HEK293T (cell line): Measurements from ENCODE around the gene UHRF1.

ENCODE experiments used
- CTCF ChIA-PET: fragments of 350-600 bp; formaldehyde crosslinking; extraction: SDS; loops from one replicate; lab custom pipeline; 2021; ENCODE audit warnings: antibody characterized with exemption, inconsistent platforms; lab: Yijun Ruan, JAX
- POLR2A ChIA-PET: fragments of 350-600 bp; formaldehyde crosslinking; extraction: SDS; loops from one replicate; lab custom pipeline; 2020; ENCODE audit warnings: antibody characterized with exemption, inconsistent platforms; lab: Yijun Ruan, JAX
- DNase-seq: peaks from one replicate; pipeline ENCODE4 v3.0.0; 2012; ENCODE audit warnings: mixed read lengths; ENCODE audit errors: extremely low spot score
- ARNT ChIP-seq: fragments of 450-650 bp; IDR thresholded peaks from 2 replicates; pipeline ENCODE4 v1.6.1; 2017; ENCODE audit warnings: mild to moderate bottlenecking
- BHLHE40 ChIP-seq: fragments of 450-650 bp; IDR thresholded peaks from 2 replicates; pipeline ENCODE4 v1.6.1; 2016; ENCODE audit warnings: mild to moderate bottlenecking, moderate library complexity, borderline replicate concordance
- CTBP1 ChIP-seq: fragments of 450-650 bp; IDR thresholded peaks from 2 replicates; pipeline ENCODE4 v1.6.1; 2016; ENCODE audit warnings: borderline replicate concordance
- ELF4 ChIP-seq: fragments of 450-650 bp; IDR thresholded peaks from 2 replicates; pipeline ENCODE4 v1.6.1; 2017; ENCODE audit warnings: antibody characterized with exemption
- FOXA1 ChIP-seq: fragments of 450-650 bp; IDR thresholded peaks from 2 replicates; pipeline ENCODE4 v1.6.1; 2016; ENCODE audit warnings: mild to moderate bottlenecking
- FOXK2 ChIP-seq: fragments of 450-650 bp; IDR thresholded peaks from 2 replicates; pipeline ENCODE4 v1.6.1; 2016; ENCODE audit warnings: mild to moderate bottlenecking
- FOXM1 ChIP-seq: fragments of 450-650 bp; IDR thresholded peaks from 2 replicates; pipeline ENCODE4 v1.6.1; 2017; ENCODE audit warnings: mild to moderate bottlenecking, borderline replicate concordance
- HDGF ChIP-seq: fragments of 450-650 bp; IDR thresholded peaks from 2 replicates; pipeline ENCODE4 v1.6.1; 2017; ENCODE audit warnings: antibody characterized with exemption, borderline replicate concordance
- L3MBTL2 ChIP-seq: fragments of 450-650 bp; conservative IDR thresholded peaks from 2 replicates; pipeline ENCODE4 v1.6.1; 2016; ENCODE audit warnings: mild to moderate bottlenecking
- LEF1 ChIP-seq: fragments of 450-650 bp; IDR thresholded peaks from 2 replicates; pipeline ENCODE4 v1.6.1; 2017; ENCODE audit warnings: mild to moderate bottlenecking, borderline replicate concordance
- NFRKB ChIP-seq: fragments of 450-650 bp; IDR thresholded peaks from 2 replicates; pipeline ENCODE4 v1.6.1; 2016; ENCODE audit warnings: mild to moderate bottlenecking, moderate library complexity
- PKNOX1 ChIP-seq: fragments of 450-650 bp; IDR thresholded peaks from 2 replicates; pipeline ENCODE4 v1.6.1; 2016
- SP1 ChIP-seq: fragments of 450-650 bp; IDR thresholded peaks from 2 replicates; pipeline ENCODE4 v1.6.1; 2017
- SUZ12 ChIP-seq: fragments of 450-650 bp; IDR thresholded peaks from 2 replicates; pipeline ENCODE4 v1.6.1; 2016; ENCODE audit warnings: mild to moderate bottlenecking
- TARDBP ChIP-seq: fragments of 450-650 bp; IDR thresholded peaks from 2 replicates; pipeline ENCODE4 v1.6.1; 2016
- ZNF384 ChIP-seq: fragments of 450-650 bp; IDR thresholded peaks from 2 replicates; pipeline ENCODE4 v1.6.1; 2016

UHRF1 gene

GRCh38 chr19:4908781-4909155 lies 533 bp upstream of the UHRF1 start:
- POLR2A ChIA-PET = interaction anchor here (0.8 kb wide), 1 partner anchor 33 kb away, joined by 3 read pairs; no protein-coding TSS in a partner anchor

GRCh38 chr19:4909897-4910593 lies 744 bp downstream of the UHRF1 start:
- POLR2A ChIA-PET = no interaction called here

More at GRCh38 chr19:4908781-4909155, 533 bp upstream of the UHRF1 start:
- TF ChIP-seq L3MBTL2 = peak; percentile 27; the same call in 1 of the 2 replicates
- TF ChIP-seq PKNOX1 = no peak
- no peak for DNase-seq
- CTCF ChIA-PET = interaction anchor here (0.6 kb wide), 1 partner anchor 99 kb away, joined by 4 read pairs; no protein-coding TSS in a partner anchor

GRCh38 chr19:4910594-4911281 lies 1.4 kb downstream of the UHRF1 start:
- ChIA-PET POLR2A (interaction anchor here (1.7 kb wide), 1 partner anchor 42 kb away, joined by 8 read pairs; no protein-coding TSS in a partner anchor), CTCF (interaction anchor here (0.5 to 2.7 kb wide), 4 partner anchors 38 to 111 kb away, joined by 4 to 30 read pairs (median 11); partner anchors contain the start of gene PLIN3)
- no peak for DNase-seq
- TF ChIP-seq PKNOX1 (no peak), CTBP1 (no peak), HDGF (no peak), SUZ12 (no peak), FOXK2 (no peak), ZNF384 (no peak), L3MBTL2 (no peak), NFRKB (no peak), ARNT (no peak), ELF4 (no peak), BHLHE40 (no peak), FOXA1 (no peak), TARDBP (no peak), LEF1 (no peak), FOXM1 (no peak), SP1 (no peak)

More at GRCh38 chr19:4909897-4910593, 744 bp downstream of the UHRF1 start:
- DNase-seq = peak; percentile 93
- TF ChIP-seq PKNOX1 = no peak
- peak; percentile 57; the same call in 1 of the 2 replicates for TF ChIP-seq FOXM1
- CTCF ChIA-PET = no interaction called here

- TF ChIP-seq ARNT = no peak
- TF ChIP-seq CTBP1 = no peak
- TF ChIP-seq HDGF = no peak
- no peak for TF ChIP-seq ELF4
- no peak for TF ChIP-seq L3MBTL2
- no peak for TF ChIP-seq PKNOX1
- no peak for TF ChIP-seq FOXK2
- TF ChIP-seq ZNF384 = no peak
- no peak for TF ChIP-seq FOXM1
- TF ChIP-seq SP1 = no peak
- TF ChIP-seq BHLHE40 = no peak
- no peak for TF ChIP-seq TARDBP
- no peak for TF ChIP-seq SUZ12
- TF ChIP-seq NFRKB = no peak
- POLR2A ChIA-PET = interaction anchor here (1.7 kb wide), 1 partner anchor 42 kb away, joined by 8 read pairs; no protein-coding TSS in a partner anchor
- CTCF ChIA-PET = interaction anchor here (0.5 to 2.7 kb wide), 5 partner anchors 39 to 120 kb away, joined by 4 to 30 read pairs (median 7); partner anchors contain the start of gene PLIN3
- no peak for DNase-seq
Measured at GRCh38 chr19:4911314-4911713, 2.0 kb downstream of the UHRF1 start.

- CTCF ChIA-PET = interaction anchor here (0.5 to 2.7 kb wide), 6 partner anchors 40 to 119 kb away, joined by 3 to 30 read pairs (median 6); partner anchors contain the start of gene PLIN3
- no peak for TF ChIP-seq LEF1
- TF ChIP-seq SP1 = no peak
- no peak for TF ChIP-seq ARNT
- TF ChIP-seq L3MBTL2 = no peak
- TF ChIP-seq TARDBP = no peak
- no peak for TF ChIP-seq SUZ12
- no peak for TF ChIP-seq BHLHE40
- TF ChIP-seq HDGF = no peak
- POLR2A ChIA-PET = interaction anchor here (1.0 to 1.7 kb wide), 2 partner anchors 43 to 102 kb away, joined by 3 to 8 read pairs; no protein-coding TSS in a partner anchor
- DNase-seq = peak; percentile 60
Measured at GRCh38 chr19:4911786-4912672, 2.7 kb downstream of the UHRF1 start.
